ENCODE data around the gene LTK. TPM values are rescaled to one million over a fixed set of nuclear protein-coding genes. Genes with fewer than 3 reads are reported as not detected.

Gene LTK
- total RNA-seq, 6 experiments from 2014 or later = 0.56 to 3.3 (median 1.8) TPM

DNA sequence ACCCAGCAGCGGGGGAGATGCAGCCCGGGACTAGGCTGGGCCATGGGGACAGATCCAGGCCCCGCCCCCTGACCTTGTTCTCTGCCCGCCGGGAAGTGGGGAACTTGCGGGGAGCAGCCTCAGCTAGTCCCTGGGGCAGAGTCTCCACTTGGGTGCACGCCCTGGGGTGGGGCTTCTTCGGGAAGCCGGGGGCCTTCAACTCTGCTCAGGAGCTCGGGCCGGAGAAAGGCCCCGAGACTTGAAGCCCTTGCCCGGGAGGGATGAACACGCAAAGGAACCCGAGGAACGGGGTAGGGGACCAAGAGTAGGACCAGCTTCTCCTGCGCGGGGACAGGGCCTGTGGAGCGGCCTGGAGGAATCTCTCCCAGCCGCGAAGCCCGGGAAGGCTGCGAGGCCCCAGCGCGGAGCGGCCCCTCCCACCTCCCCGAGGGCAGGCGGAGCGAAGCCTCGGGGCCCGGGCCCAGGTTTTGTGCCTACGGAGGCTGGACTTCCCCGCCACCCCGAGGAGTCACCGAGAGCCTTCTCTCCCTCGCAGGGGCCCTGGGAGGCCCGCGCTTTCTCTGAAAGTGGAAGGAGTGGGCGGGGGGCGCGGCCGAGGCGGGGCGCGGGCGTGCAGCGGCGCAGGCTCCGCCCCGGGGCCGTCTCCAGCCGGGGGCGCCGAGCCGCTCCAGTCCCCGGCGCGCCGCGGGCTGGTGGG lies 20.3 kb downstream of the LTK start, which contains the start of gene ITPKA:
Gene ITPKA, plus strand, starts transcription at position 670 of the 697 bp plus-strand sequence. CDS start 54 bp downstream, outside the sequence.
- H3K4me3 ChIP-seq = peak within 1 kb of the TSS; percentile 54 to 63 (median 56)
- peaks cover 0 to 27% (median 2%) of the 10 kb centered on the region in 4 donors for H3K4me1 ChIP-seq
- DNase-seq (peak; percentile 80 to 82 (median 81)), ATAC-seq (peak; percentile 58 to 71 (median 64))
- H3K27me3 ChIP-seq = no peaks in the 10 kb centered on the region
- no peaks in the 10 kb centered on the region for H3K9me3 ChIP-seq
- intact Hi-C loops (cut with DNase I) = no loop called here
- TF ChIP-seq CTCF (IDR thresholded peaks at IDR 0.05) = peak in 1 of 4 donors; percentile 5
- TF ChIP-seq POLR2A (IDR thresholded peaks at IDR 0.05) = peak; percentile 46
- H3K36me3 ChIP-seq = no peaks in the 10 kb centered on the region
- 0% methylated on average over 6 of the region's 60 CpGs for WGBS (ENCODE audit: insufficient coverage, low coverage, low lambda C conversion rate, missing lambda C conversion rate)
- H3K27ac ChIP-seq = peak within 1 kb of the TSS in 1 of 3 donors; percentile 4

DNA sequence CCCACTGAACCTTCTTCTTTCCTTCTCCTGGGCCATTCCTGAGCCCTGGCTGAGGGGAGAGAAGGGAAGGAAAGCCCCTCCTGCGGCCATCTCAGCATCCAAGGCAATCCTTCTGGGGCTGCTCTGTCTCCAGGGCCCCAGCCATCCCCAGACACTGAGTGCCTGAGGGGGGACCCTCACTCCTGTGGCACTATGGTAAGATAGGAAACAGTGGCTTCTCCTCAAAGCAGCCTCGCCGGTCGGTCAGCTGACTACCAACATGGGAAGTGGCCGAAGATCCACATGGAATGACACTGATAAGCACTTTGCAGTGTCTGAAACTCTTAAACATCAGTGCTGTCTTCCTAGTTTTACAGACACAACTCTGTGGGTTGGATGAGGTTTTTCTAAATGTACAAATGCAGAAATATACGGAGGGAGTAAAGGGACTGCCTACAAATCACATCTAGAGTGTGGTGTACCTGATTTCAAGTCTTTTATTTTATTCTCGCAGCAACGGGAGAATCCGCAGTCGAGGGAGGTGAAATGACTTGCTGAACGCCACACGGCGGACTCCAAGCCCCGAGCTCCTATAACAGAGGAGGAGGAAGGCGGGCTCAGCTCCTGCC lies 20.9 kb downstream of the LTK start:
- WGBS (ENCODE audit: insufficient coverage, low coverage, low lambda C conversion rate, missing lambda C conversion rate) = 4% methylated on average over 8 of the region's 15 CpGs
- DNase-seq = no peak
- intact Hi-C loops (cut with DNase I) = no loop called here

GRCh38 chr15:41491889-41492288 lies 21.7 kb downstream of the LTK start:
- intact Hi-C loops (cut with DNase I) = no loop called here
- Histone ChIP-seq H3K9me3 (no peaks in the 10 kb centered on the region), H3K4me1 (peaks cover 0 to 27% (median 2%) of the 10 kb centered on the region in 4 donors), H3K27ac (no peak overlapping the region), H3K27me3 (no peaks in the 10 kb centered on the region), H3K36me3 (no peaks in the 10 kb centered on the region), H3K4me3 (no peak overlapping the region)
- ATAC-seq (no peak), DNase-seq (no peak)
- TF ChIP-seq CTCF (IDR thresholded peaks at IDR 0.05) (no peak), POLR2A (IDR thresholded peaks at IDR 0.05) (no peak)
- 85% methylated on average over 3 of the region's 4 CpGs for WGBS (ENCODE audit: insufficient coverage, low coverage, low lambda C conversion rate, missing lambda C conversion rate)

More for the DNA sequence above, 20.9 kb downstream of the LTK start:
- Histone ChIP-seq H3K4me3 (peak overlapping the region; percentile 54 to 63 (median 56)), H3K4me1 (peaks cover 0 to 27% (median 2%) of the 10 kb centered on the region in 4 donors), H3K27ac (no peak overlapping the region), H3K9me3 (no peaks in the 10 kb centered on the region), H3K36me3 (no peaks in the 10 kb centered on the region), H3K27me3 (no peaks in the 10 kb centered on the region)
- ATAC-seq = no peak
- TF ChIP-seq POLR2A (IDR thresholded peaks at IDR 0.05) (no peak), CTCF (IDR thresholded peaks at IDR 0.05) (no peak)

DNA sequence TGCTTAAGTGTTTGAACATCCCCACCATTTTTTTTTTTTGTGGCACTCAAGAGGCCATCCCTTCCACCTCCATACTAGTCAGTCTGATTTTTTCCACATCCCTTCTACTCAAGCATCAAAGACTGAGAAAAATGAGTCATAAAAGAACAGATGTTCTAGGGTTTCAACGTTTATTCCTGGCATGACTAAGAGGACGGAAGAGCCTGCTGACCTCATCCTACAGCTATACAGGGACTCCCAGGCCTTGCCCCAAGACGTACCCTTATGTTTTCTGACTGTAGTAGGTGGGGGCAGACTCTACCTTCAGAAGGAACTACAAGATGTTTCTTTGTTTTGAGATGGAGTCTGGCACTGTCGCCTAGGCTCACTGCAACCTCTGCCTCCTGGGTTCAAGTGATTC lies 23.3 kb downstream of the LTK start:
- Histone ChIP-seq H3K4me1 (peaks cover 0 to 21% (median 0%) of the 10 kb centered on the region in 4 donors), H3K36me3 (no peaks in the 10 kb centered on the region), H3K27ac (no peak overlapping the region), H3K27me3 (no peaks in the 10 kb centered on the region), H3K9me3 (no peaks in the 10 kb centered on the region), H3K4me3 (no peak overlapping the region)
- 51% methylated on average over 4 of the region's 4 CpGs for WGBS (ENCODE audit: insufficient coverage, low coverage, low lambda C conversion rate, missing lambda C conversion rate)
- DNase-seq = no peak
- ATAC-seq = no peak
- no peak for TF ChIP-seq CTCF (IDR thresholded peaks at IDR 0.05)
- TF ChIP-seq POLR2A (IDR thresholded peaks at IDR 0.05) = no peak
- intact Hi-C loops (cut with DNase I) = no loop called here
